Measurements from ENCODE around the gene CEACAM18.

The CEACAM18 gene

DNA sequence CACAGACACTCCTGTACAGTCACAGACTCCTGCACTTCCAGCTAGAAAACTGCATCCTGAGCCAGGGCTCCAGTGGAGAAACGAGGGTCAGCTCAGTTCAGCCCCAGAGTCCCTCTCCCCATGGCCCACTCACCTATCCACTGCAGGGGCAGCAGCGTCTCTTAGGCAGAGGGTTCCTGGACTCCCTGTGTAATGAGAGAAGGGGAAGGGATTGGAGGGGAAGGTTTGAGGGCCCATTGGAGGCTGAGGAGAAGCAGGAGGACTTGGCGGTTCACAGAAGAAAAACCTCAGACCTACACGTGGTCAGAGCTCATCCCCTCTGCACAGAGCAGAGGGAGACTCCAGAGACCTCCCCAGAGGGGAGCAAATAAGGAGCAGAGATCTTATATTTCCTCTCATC is 9.2 kb upstream of the CEACAM18 start:
- TF ChIP-seq TCF12 (IDR thresholded peaks at IDR 0.05; ENCODE audit: low read depth) (no peak), ZBTB7A (IDR thresholded peaks at IDR 0.05; ENCODE audit: low read depth) (no peak), CEBPB (IDR thresholded peaks at IDR 0.05) (no peak), TAF1 (IDR thresholded peaks at IDR 0.05; ENCODE audit: low read depth) (no peak), EP300 (IDR thresholded peaks at IDR 0.05; ENCODE audit: borderline replicate concordance) (no peak), MAX (IDR thresholded peaks at IDR 0.05) (no peak), FOXM1 (IDR thresholded peaks at IDR 0.05; ENCODE audit: borderline replicate concordance, low read depth) (no peak), RAD21 (IDR thresholded peaks at IDR 0.05; ENCODE audit: low read depth) (no peak), USF1 (IDR thresholded peaks at IDR 0.05) (no peak), TEAD4 (IDR thresholded peaks at IDR 0.05) (no peak), YY1 (IDR thresholded peaks at IDR 0.05; ENCODE audit: low read depth) (no peak), EGR1 (IDR thresholded peaks at IDR 0.05) (no peak), CREB1 (IDR thresholded peaks at IDR 0.05; ENCODE audit: low read depth) (no peak)
- TF ChIP-seq, protein P1, sequence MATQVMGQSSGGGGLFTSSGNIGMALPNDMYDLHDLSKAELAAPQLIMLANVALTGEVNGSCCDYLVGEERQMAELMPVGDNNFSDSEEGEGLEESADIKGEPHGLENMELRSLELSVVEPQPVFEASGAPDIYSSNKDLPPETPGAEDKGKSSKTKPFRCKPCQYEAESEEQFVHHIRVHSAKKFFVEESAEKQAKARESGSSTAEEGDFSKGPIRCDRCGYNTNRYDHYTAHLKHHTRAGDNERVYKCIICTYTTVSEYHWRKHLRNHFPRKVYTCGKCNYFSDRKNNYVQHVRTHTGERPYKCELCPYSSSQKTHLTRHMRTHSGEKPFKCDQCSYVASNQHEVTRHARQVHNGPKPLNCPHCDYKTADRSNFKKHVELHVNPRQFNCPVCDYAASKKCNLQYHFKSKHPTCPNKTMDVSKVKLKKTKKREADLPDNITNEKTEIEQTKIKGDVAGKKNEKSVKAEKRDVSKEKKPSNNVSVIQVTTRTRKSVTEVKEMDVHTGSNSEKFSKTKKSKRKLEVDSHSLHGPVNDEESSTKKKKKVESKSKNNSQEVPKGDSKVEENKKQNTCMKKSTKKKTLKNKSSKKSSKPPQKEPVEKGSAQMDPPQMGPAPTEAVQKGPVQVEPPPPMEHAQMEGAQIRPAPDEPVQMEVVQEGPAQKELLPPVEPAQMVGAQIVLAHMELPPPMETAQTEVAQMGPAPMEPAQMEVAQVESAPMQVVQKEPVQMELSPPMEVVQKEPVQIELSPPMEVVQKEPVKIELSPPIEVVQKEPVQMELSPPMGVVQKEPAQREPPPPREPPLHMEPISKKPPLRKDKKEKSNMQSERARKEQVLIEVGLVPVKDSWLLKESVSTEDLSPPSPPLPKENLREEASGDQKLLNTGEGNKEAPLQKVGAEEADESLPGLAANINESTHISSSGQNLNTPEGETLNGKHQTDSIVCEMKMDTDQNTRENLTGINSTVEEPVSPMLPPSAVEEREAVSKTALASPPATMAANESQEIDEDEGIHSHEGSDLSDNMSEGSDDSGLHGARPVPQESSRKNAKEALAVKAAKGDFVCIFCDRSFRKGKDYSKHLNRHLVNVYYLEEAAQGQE (IDR thresholded peaks at IDR 0.05; ENCODE audit: low read depth): no peak

GRCh38 chr19:51469629-51470028 is 8.7 kb upstream of the CEACAM18 start:
- TF ChIP-seq ZBTB7A (IDR thresholded peaks at IDR 0.05; ENCODE audit: low read depth) (no peak), MAX (IDR thresholded peaks at IDR 0.05) (no peak), CREB1 (IDR thresholded peaks at IDR 0.05; ENCODE audit: low read depth) (no peak), RAD21 (IDR thresholded peaks at IDR 0.05; ENCODE audit: low read depth) (no peak)
- TF ChIP-seq, protein P1 (IDR thresholded peaks at IDR 0.05; ENCODE audit: low read depth): no peak

- TF ChIP-seq USF1 (IDR thresholded peaks at IDR 0.05) (no peak), ZBTB7A (IDR thresholded peaks at IDR 0.05; ENCODE audit: low read depth) (no peak), RAD21 (IDR thresholded peaks at IDR 0.05; ENCODE audit: low read depth) (no peak), EGR1 (IDR thresholded peaks at IDR 0.05) (no peak), CREB1 (IDR thresholded peaks at IDR 0.05; ENCODE audit: low read depth) (no peak), FOXM1 (IDR thresholded peaks at IDR 0.05; ENCODE audit: borderline replicate concordance, low read depth) (no peak), NFIC (IDR thresholded peaks at IDR 0.05) (no peak), TAF1 (IDR thresholded peaks at IDR 0.05; ENCODE audit: low read depth) (no peak), TCF12 (IDR thresholded peaks at IDR 0.05; ENCODE audit: low read depth) (no peak), YY1 (IDR thresholded peaks at IDR 0.05; ENCODE audit: low read depth) (no peak), EP300 (IDR thresholded peaks at IDR 0.05; ENCODE audit: borderline replicate concordance) (no peak), MAX (IDR thresholded peaks at IDR 0.05) (no peak), TEAD4 (IDR thresholded peaks at IDR 0.05) (no peak), CEBPB (IDR thresholded peaks at IDR 0.05) (no peak)
- TF ChIP-seq, protein P1 (IDR thresholded peaks at IDR 0.05; ENCODE audit: low read depth): no peak
These were observed 7.4 kb upstream of the CEACAM18 start for GRCh38 chr19:51470966-51471365.

DNA sequence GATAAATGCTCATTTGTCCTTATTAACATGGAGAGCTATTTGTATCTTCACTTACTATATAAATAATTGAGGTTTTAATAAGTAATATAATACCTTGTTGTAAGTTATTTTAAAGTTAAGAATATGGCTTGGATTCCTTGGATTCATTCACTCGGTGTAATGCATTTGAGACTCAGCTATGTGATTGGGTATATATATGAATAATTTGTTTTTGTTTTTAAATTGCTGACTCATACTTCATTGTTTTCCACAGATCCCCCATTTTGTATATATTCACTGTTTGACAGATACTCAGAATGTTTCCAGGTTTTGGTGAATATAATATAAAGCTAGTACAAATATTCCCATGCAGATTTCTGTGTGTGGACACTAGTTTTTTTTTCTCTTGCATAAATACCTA is 6.8 kb upstream of the CEACAM18 start:
- TF ChIP-seq CEBPB (IDR thresholded peaks at IDR 0.05): no peak
- TF ChIP-seq RAD21 (IDR thresholded peaks at IDR 0.05; ENCODE audit: low read depth): no peak
- TF ChIP-seq TEAD4 (IDR thresholded peaks at IDR 0.05): no peak
- no peak for TF ChIP-seq NFIC (IDR thresholded peaks at IDR 0.05)

DNA sequence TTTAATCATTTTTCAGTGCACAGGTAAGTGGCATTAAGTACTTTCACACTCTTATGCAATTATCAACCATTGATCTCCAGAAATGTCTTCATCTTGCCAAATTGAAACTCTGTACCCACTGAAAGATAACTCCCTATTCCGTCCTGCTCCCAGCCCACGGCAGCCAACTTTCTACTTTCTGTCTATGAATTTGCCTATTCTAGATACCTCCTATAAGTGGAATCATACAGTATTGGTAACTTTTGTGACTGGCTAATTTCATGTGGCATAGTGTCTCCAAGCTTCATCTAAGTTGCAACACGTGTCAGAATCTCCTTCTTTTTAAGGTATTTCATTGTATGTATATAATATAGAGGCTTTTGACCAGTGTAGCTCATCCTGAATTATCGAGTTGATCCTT is 5.7 kb upstream of the CEACAM18 start:
- no peak for TF ChIP-seq NFIC (IDR thresholded peaks at IDR 0.05)
- TF ChIP-seq CREB1 (IDR thresholded peaks at IDR 0.05; ENCODE audit: low read depth): no peak
- TF ChIP-seq MAX (IDR thresholded peaks at IDR 0.05): no peak
- no peak for TF ChIP-seq TEAD4 (IDR thresholded peaks at IDR 0.05)
- TF ChIP-seq TAF1 (IDR thresholded peaks at IDR 0.05; ENCODE audit: low read depth): no peak
- TF ChIP-seq ZBTB7A (IDR thresholded peaks at IDR 0.05; ENCODE audit: low read depth): no peak
- TF ChIP-seq EP300 (IDR thresholded peaks at IDR 0.05; ENCODE audit: borderline replicate concordance): no peak
- no peak for TF ChIP-seq FOXM1 (IDR thresholded peaks at IDR 0.05; ENCODE audit: borderline replicate concordance, low read depth)
- TF ChIP-seq, protein P1 (IDR thresholded peaks at IDR 0.05; ENCODE audit: low read depth): no peak
- no peak for TF ChIP-seq YY1 (IDR thresholded peaks at IDR 0.05; ENCODE audit: low read depth)
- no peak for TF ChIP-seq TCF12 (IDR thresholded peaks at IDR 0.05; ENCODE audit: low read depth)
- no peak for TF ChIP-seq EGR1 (IDR thresholded peaks at IDR 0.05)
- TF ChIP-seq RAD21 (IDR thresholded peaks at IDR 0.05; ENCODE audit: low read depth): no peak
- TF ChIP-seq CEBPB (IDR thresholded peaks at IDR 0.05): no peak
- no peak for TF ChIP-seq USF1 (IDR thresholded peaks at IDR 0.05)

Measured in Ishikawa (cell line).